GM12892 (cell line): ENCODE data around the gene VWF.

Experiments used
- DNase-seq: peaks from one replicate; pipeline ENCODE4 v3.0.0; 2011; ENCODE audit not compliant: insufficient read length
- FAIRE-seq: peaks from 2 replicates; lab custom pipeline; 2011; peaks lifted over from hg19 to GRCh38; lab: Jason Lieb, UNC
- POLR2A ChIP-seq: IDR thresholded peaks from 2 replicates; pipeline ENCODE4 v1.6.1; 2011; ENCODE audit warnings: low read depth, low read length, control low read depth
- POLR2AphosphoS5 ChIP-seq: IDR thresholded peaks from 2 replicates; pipeline ENCODE4 v1.6.1; 2011; ENCODE audit warnings: low read depth, low read length, control low read depth
- TAF1 ChIP-seq: IDR thresholded peaks from 2 replicates; pipeline ENCODE4 v1.6.1; 2011; ENCODE audit warnings: low read depth, mild to moderate bottlenecking, control low read depth, low read length, borderline replicate concordance

Gene VWF

GRCh38 chr12:6080149-6081045 lies 44.1 kb downstream of the VWF start:
- DNase-seq (no peak), FAIRE-seq (no peak)
- TF ChIP-seq POLR2AphosphoS5 (no peak), TAF1 (no peak), POLR2A (no peak)

DNA sequence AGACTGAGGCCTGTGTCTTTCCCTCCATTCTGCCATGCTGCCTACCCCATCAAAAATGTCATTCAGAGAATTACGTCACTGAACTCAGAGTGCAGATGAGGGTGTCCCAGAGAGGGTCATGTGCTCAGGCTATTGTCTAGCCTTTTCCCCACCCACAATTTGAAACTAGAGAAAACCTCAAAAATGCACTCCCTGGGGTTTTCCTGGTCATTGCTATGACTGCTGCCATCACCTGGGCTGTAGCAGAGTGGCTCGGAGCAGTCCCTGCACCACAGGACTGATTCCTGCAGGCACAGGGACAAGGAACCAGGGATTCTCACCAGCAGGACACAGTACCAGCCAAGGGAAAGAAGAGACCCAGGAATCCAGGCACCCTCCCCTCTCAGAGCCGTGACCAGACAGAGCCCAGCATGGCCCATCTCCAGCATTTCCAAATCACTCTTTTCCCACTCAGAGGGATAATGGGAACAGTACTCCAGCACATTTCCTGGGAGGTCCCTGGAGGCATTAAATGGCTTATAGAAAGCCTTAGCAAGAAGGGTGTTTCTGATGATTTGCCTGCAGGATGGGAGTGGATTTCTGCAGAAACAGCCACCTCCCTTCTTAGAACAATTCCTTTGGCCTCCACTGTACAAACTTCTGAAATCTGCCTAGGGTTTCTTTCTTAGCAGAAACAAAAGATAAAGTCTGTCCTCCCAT lies 45.9 kb downstream of the VWF start:
- TF ChIP-seq POLR2A, result no peak
- no peak for TF ChIP-seq TAF1
- no peak for TF ChIP-seq POLR2AphosphoS5
- DNase-seq, result no peak
- FAIRE-seq, result no peak

GRCh38 chr12:6077692-6078083 lies 46.8 kb downstream of the VWF start:
- no peak for TF ChIP-seq POLR2AphosphoS5
- no peak for TF ChIP-seq TAF1
- no peak for TF ChIP-seq POLR2A
- FAIRE-seq (no peak), DNase-seq (no peak)

GRCh38 chr12:6076776-6077691 lies 47.4 kb downstream of the VWF start:
- DNase-seq (no peak), FAIRE-seq (no peak)
- TF ChIP-seq TAF1 (no peak), POLR2A (no peak)

DNA sequence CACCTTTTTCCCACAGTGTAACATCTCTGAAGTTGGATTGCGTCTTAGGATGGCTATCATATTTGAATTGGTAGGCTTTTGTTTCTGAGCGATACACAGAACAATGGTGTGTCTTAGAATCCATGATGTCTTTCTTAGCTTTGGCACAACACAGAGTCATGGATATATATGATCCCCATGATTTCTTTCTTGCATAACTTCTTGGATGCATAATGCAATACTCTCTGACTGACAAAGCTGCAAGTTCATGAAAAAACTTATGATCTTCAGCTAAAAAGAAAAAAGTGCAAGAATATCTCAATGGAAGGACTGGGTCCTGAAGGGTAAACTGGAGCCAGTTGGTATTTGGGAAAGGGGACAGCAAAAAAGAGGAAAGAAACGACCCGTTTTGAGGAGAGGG lies 48.1 kb downstream of the VWF start:
- DNase-seq (no peak), FAIRE-seq (no peak)
- no peak for TF ChIP-seq TAF1
- TF ChIP-seq POLR2AphosphoS5, result no peak
- no peak for TF ChIP-seq POLR2A

DNA sequence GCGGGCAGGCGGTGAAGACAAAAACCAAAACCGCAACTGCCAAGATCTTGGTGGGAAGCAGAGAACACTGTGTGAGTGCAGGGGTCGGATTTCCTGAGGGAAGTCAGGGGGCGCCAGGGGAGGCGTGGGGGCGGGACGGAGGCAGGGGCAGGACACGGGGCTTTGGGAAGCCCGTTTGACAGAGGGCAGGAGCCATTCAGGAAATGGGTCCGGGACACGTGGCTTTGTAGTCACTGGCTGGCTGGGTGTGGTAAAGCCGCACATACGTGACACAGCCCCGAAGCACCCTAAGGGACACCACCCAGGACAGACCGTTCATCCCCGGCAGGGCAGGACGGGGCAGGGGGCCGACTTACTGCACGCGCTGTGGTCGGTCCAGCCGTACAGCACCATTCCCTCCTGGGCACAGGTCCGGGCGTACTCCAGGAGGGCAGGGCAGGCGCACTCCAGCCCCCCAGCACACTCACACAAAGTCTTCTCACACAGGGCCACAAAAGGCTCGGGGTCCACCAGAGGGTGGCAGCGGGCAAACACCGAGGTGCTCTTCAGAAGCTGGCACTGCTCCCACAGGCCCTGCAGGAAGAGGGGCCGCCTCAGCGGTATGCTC lies 49.4 kb downstream of the VWF start:
- TF ChIP-seq TAF1 (no peak), POLR2A (no peak), POLR2AphosphoS5 (no peak)
- no peak for FAIRE-seq
- DNase-seq, result no peak

DNA sequence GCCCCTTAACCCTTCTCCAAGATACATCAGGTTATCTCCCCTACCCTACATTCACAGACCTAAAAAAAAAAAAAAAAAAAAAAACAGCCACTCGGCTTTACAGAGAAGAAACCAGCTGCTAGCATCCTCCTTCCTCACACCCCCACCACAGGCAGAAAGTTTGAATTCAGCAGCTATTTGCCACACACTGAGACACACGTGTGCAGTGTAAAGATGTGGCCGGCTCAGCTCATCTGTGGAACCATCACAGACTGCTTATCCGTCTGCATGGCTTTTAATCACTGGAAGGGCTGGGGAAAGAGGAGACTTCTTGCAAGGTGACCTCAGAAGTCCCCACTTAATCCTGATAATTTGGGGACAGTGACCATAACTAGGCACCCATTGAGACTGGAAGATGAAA lies 50.0 kb downstream of the VWF start:
- TF ChIP-seq POLR2AphosphoS5 (no peak), TAF1 (no peak), POLR2A (no peak)
- no peak for DNase-seq
- no peak for FAIRE-seq

- FAIRE-seq (no peak), DNase-seq (no peak)
- no peak for TF ChIP-seq POLR2A
Measured at GRCh38 chr12:6073426-6073825, 51.0 kb downstream of the VWF start.

GRCh38 chr12:6072302-6072752 lies 52.1 kb downstream of the VWF start:
- FAIRE-seq, result no peak
- no peak for DNase-seq
- no peak for TF ChIP-seq TAF1
- no peak for TF ChIP-seq POLR2A
- no peak for TF ChIP-seq POLR2AphosphoS5

GRCh38 chr12:6071589-6071988 lies 52.9 kb downstream of the VWF start:
- TF ChIP-seq POLR2A, result no peak
- TF ChIP-seq POLR2AphosphoS5, result no peak
- no peak for TF ChIP-seq TAF1
- DNase-seq, result no peak
- FAIRE-seq, result no peak

- no peak for TF ChIP-seq POLR2A
- TF ChIP-seq POLR2AphosphoS5, result no peak
- TF ChIP-seq TAF1, result no peak
- no peak for DNase-seq
- no peak for FAIRE-seq
Measured at GRCh38 chr12:6070472-6071257, 53.8 kb downstream of the VWF start.
